AG10803 (cell line): ENCODE measurements around the gene SCAMP3.

Experiments used
- DNase-seq: peaks from one replicate; pipeline ENCODE4 v3.0.0; 2010; ENCODE audit warnings: low read depth
- H3K4me3 ChIP-seq: 2 replicates; pipeline ENCODE4 v1.5.1; 2011; ENCODE audit warnings: mild to moderate bottlenecking, low read length, control low read depth
- TF ChIP-seq, protein P1 (sequence below): conservative IDR thresholded peaks from 2 replicates; pipeline ENCODE4 v1.5.1; 2011; ENCODE audit warnings: mild to moderate bottlenecking, low read length, control low read depth, inconsistent platforms

SCAMP3 gene

DNA sequence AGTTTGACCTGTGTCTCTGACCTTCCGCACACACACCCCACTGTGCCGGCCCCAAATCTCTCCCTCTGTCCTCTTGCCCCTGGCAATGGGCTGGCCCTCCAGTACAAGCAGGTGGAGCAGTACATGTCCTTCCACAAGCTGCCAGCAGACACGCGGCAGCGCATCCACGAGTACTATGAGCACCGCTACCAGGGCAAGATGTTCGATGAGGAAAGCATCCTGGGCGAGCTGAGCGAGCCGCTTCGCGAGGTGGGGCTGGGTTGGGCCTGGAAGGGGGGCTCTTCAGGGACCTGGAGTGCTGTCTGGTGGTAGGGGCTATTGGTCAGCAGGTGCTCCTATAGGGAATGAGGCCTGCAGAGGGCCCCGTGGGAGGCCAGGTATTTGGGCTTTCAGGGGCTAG lies 22.9 kb upstream of the SCAMP3 start:
- TF ChIP-seq, protein P1, sequence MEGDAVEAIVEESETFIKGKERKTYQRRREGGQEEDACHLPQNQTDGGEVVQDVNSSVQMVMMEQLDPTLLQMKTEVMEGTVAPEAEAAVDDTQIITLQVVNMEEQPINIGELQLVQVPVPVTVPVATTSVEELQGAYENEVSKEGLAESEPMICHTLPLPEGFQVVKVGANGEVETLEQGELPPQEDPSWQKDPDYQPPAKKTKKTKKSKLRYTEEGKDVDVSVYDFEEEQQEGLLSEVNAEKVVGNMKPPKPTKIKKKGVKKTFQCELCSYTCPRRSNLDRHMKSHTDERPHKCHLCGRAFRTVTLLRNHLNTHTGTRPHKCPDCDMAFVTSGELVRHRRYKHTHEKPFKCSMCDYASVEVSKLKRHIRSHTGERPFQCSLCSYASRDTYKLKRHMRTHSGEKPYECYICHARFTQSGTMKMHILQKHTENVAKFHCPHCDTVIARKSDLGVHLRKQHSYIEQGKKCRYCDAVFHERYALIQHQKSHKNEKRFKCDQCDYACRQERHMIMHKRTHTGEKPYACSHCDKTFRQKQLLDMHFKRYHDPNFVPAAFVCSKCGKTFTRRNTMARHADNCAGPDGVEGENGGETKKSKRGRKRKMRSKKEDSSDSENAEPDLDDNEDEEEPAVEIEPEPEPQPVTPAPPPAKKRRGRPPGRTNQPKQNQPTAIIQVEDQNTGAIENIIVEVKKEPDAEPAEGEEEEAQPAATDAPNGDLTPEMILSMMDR: no peak

DNA sequence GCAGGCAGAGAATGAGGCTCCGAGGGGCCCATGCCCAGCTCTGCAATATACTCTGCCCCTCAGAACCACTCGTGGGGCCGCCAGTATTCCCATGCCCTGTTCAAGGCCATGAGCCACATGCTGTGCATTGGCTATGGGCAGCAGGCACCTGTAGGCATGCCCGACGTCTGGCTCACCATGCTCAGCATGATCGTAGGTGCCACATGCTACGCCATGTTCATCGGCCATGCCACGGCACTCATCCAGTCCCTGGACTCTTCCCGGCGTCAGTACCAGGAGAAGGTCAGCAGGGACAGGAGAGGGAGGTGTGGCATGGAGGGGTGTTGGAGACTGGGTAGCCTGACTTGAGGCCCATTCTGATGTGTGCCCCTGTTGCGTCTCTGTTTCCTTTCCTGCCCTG lies 22.3 kb upstream of the SCAMP3 start:
- no peak for DNase-seq
- TF ChIP-seq, protein P1: no peak
- no peak overlapping the region for H3K4me3 ChIP-seq

More for the DNA sequence above, 22.9 kb upstream of the SCAMP3 start:
- no peak overlapping the region for H3K4me3 ChIP-seq
- DNase-seq: no peak

DNA sequence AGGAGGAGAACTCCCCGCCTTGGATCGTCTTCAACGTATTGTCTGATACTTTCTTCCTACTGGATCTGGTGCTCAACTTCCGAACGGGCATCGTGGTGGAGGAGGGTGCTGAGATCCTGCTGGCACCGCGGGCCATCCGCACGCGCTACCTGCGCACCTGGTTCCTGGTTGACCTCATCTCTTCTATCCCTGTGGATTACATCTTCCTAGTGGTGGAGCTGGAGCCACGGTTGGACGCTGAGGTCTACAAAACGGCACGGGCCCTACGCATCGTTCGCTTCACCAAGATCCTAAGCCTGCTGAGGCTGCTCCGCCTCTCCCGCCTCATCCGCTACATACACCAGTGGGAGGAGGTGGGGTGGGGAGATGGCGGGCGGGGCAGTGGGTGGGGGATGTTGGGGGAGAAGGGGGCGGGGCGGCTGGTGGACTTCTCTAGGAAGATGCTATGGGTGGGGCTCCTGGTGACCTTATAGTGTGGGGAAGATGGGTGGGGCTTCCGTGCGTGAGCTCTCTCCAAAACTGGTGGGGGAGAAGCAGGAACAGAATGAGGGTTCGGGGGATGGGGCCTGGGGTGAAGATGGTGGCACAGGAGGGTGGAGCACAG lies 20.4 kb upstream of the SCAMP3 start:
- DNase-seq: no peak
- TF ChIP-seq, protein P1: no peak
- no peak overlapping the region for H3K4me3 ChIP-seq

DNA sequence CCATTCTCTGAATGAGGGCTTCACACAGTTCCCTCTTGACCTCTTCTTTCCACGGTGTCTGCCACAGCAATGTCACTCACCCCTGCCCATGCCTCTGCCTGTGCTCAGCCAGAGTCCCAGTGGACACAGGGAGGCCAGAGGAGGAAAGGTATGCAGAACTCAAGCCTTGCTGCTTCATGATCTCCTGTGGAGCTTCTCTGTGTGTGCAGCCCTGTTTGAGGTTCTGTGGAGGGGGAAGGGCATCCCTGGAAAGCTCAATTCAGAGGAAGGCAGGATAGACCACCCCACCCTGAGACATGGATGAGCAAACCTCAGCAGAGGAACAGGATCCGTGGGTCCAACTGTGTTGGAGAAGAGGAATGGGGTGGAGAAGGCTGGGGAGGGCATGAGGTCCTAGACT lies 17.1 kb upstream of the SCAMP3 start:
- TF ChIP-seq, protein P1: no peak
- H3K4me3 ChIP-seq: no peak overlapping the region
- DNase-seq: no peak

DNA sequence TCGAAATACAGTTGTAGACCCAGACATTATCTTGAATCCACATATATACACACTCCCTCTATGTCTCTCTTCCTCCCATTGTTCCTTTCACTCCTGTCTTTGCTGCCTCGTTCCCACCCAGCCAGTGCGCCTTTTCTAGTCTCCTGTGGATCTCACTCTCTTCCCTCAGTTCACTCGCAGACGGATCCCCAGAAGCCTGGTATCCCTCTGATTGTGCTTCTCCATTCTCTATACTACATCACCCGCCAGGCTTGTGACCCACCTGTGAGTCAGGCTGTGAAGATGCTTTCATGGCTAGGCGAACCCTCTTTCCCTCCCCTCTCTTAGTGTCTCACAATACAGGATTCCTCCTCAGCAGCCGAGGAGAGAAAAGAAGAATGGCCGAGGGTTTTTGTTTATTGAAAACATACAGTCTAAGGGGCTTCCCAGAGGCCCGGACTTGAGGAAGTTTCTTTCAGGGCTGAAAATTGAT lies 16.6 kb upstream of the SCAMP3 start:
- TF ChIP-seq, protein P1: no peak
- no peak overlapping the region for H3K4me3 ChIP-seq
- DNase-seq: no peak

DNA sequence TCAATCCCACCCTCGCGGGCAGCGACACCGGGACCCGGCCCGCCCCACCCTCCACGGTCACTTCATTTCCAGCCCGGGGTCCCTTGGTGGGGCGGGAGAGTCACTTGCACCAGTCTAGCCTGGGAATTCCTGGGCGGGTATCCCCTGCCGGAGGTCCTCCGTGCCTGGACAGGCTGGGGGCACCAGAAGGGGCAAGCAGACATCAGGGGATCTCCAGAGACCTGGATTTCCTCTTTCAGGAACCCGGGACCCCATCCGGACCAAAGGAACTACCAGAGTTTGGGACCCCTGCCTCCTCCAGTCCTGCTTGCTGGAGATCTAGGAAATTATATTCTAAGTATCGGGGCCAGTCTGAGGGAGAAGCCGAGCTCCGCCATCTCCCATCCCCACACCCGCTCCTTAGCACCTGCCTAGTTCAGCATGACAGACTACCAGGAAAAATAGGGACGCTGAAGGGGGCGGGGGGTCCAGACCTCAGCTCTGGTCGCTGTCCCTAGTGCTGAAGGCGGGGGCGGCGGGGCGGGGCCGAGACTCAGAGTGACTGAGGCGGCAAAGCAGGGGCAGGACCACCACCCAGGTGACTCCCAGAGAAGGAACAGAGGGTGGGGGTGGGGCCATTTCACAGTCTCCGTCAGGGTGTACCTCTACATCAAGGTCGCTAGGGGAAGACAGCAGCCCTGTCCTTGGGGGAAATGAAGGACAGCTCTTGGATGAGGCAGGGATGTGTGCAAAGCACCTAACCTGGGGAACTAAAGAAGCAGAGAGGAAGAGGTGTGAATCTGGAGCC lies 15.9 kb upstream of the SCAMP3 start:
- H3K4me3 ChIP-seq: peak overlapping the region; percentile 76
- TF ChIP-seq, protein P1: peak; percentile 41
- no peak for DNase-seq
